HEK293 (cell line): ENCODE measurements around the gene TGM5.

Experiments
- CTCF ChIA-PET: fragments of 350-600 bp; formaldehyde crosslinking; extraction: SDS; loops from one replicate; lab custom pipeline; 2021; ENCODE audit warnings: antibody characterized with exemption; lab: Yijun Ruan, JAX
- POLR2A ChIA-PET: fragments of 300-600 bp; formaldehyde crosslinking; extraction: SDS; loops from one replicate; lab custom pipeline; 2020; ENCODE audit warnings: antibody characterized with exemption, inconsistent platforms; lab: Yijun Ruan, JAX
- H3K27ac ChIP-seq: fragments of 200-500 bp; sonication (Bioruptor generic); 2 replicates; pipeline ENCODE4 v1.5.1; 2014; ENCODE audit warnings: low read depth, low read length, control low read depth, inconsistent platforms; ENCODE audit errors: extremely low read depth
- H3K36me3 ChIP-seq, 2 experiments: fragments of 200-500 bp in 1 of 2; sonication (Bioruptor generic) in 1 of 2; 1 replicate in 1 of 2; 2 replicates in 1 of 2; pipeline ENCODE4 v1.5.1; 2014 to 2017; ENCODE audit warnings: inconsistent platforms in 2 of 2, low read length in 2 of 2; ENCODE audit not compliant: control insufficient read depth in 2 of 2, insufficient read depth in 1 of 2
- H3K4me1 ChIP-seq: fragments of 200-500 bp; sonication (Bioruptor generic); 2 replicates; pipeline ENCODE4 v1.5.1; 2014; ENCODE audit warnings: mild to moderate bottlenecking, low read length, inconsistent platforms; ENCODE audit not compliant: control insufficient read depth, insufficient read depth
- H3K4me3 ChIP-seq: 2 replicates; pipeline ENCODE4 v1.5.1; 2011; ENCODE audit warnings: low read depth, mild to moderate bottlenecking, control low read depth, low read length, moderate library complexity
- H3K9me3 ChIP-seq: fragments of 200-500 bp; sonication (Bioruptor generic); 2 replicates; pipeline ENCODE4 v1.5.1; 2014; ENCODE audit warnings: low read depth, low read length, inconsistent platforms; ENCODE audit not compliant: control insufficient read depth, insufficient read depth
- ATF2 ChIP-seq: fragments of 450-650 bp; formaldehyde crosslinking; IDR thresholded peaks from 2 replicates; pipeline ENCODE4 v1.5.1; 2016; ENCODE audit warnings: missing biosample characterization, missing genetic modification characterization, low read depth
- KLF17 ChIP-seq: fragments of 450-650 bp; formaldehyde crosslinking; IDR thresholded peaks from 2 replicates; pipeline ENCODE4 v1.5.1; 2016; ENCODE audit warnings: missing biosample characterization, missing genetic modification characterization
- PRDM4 ChIP-seq: fragments of 450-650 bp; formaldehyde crosslinking; IDR thresholded peaks from 2 replicates; pipeline ENCODE4 v1.5.1; 2017; ENCODE audit warnings: missing biosample characterization, missing genetic modification characterization
- SP7 ChIP-seq: fragments of 450-650 bp; formaldehyde crosslinking; IDR thresholded peaks from 2 replicates; pipeline ENCODE4 v1.5.1; 2016; ENCODE audit warnings: missing biosample characterization, missing genetic modification characterization
- ZBTB48 ChIP-seq: fragments of 450-650 bp; formaldehyde crosslinking; IDR thresholded peaks from 2 replicates; pipeline ENCODE4 v1.5.1; 2016; ENCODE audit warnings: missing biosample characterization, missing genetic modification characterization
- ZFHX2 ChIP-seq: fragments of 450-650 bp; formaldehyde crosslinking; conservative IDR thresholded peaks from 2 replicates; pipeline ENCODE4 v1.5.1; 2016; ENCODE audit warnings: missing biosample characterization, missing genetic modification characterization
- ZFP69B ChIP-seq: fragments of 450-650 bp; formaldehyde crosslinking; IDR thresholded peaks from 2 replicates; pipeline ENCODE4 v1.5.1; 2016; ENCODE audit warnings: missing biosample characterization, missing genetic modification characterization
- ZNF146 ChIP-seq: fragments of 450-650 bp; formaldehyde crosslinking; IDR thresholded peaks from 2 replicates; pipeline ENCODE4 v1.5.1; 2016; ENCODE audit warnings: missing biosample characterization, missing genetic modification characterization
- ZNF16 ChIP-seq: fragments of 450-650 bp; formaldehyde crosslinking; IDR thresholded peaks from 2 replicates; pipeline ENCODE4 v1.5.1; 2016; ENCODE audit warnings: low read depth, missing biosample characterization, missing genetic modification characterization
- ZNF202 ChIP-seq: fragments of 450-650 bp; formaldehyde crosslinking; IDR thresholded peaks from 2 replicates; pipeline ENCODE4 v1.5.1; 2016; ENCODE audit warnings: missing biosample characterization, missing genetic modification characterization, borderline replicate concordance
- ZNF311 ChIP-seq: fragments of 450-650 bp; formaldehyde crosslinking; IDR thresholded peaks from 2 replicates; pipeline ENCODE4 v1.5.1; 2017; ENCODE audit warnings: missing biosample characterization, missing genetic modification characterization, borderline replicate concordance
- ZNF37A ChIP-seq: fragments of 450-650 bp; IDR thresholded peaks from 2 replicates; pipeline ENCODE4 v1.5.1; 2018; ENCODE audit warnings: missing biosample characterization, missing genetic modification characterization
- ZNF433 ChIP-seq: fragments of 450-650 bp; formaldehyde crosslinking; IDR thresholded peaks from 2 replicates; pipeline ENCODE4 v1.5.1; 2016; ENCODE audit warnings: missing biosample characterization, missing genetic modification characterization, low read depth
- ZNF501 ChIP-seq: fragments of 450-650 bp; formaldehyde crosslinking; IDR thresholded peaks from 2 replicates; pipeline ENCODE4 v1.5.1; 2016; ENCODE audit warnings: missing biosample characterization, missing genetic modification characterization
- ZNF510 ChIP-seq: fragments of 450-650 bp; formaldehyde crosslinking; IDR thresholded peaks from 2 replicates; pipeline ENCODE4 v1.5.1; 2018; ENCODE audit warnings: mild to moderate bottlenecking, missing genetic modification characterization, missing biosample characterization; ENCODE audit not compliant: insufficient replicate concordance
- ZNF555 ChIP-seq: fragments of 450-650 bp; formaldehyde crosslinking; conservative IDR thresholded peaks from 2 replicates; pipeline ENCODE4 v1.5.1; 2017; ENCODE audit warnings: missing biosample characterization, mild to moderate bottlenecking, missing genetic modification characterization, inconsistent platforms
- ZNF658 ChIP-seq: fragments of 450-650 bp; formaldehyde crosslinking; IDR thresholded peaks from 2 replicates; pipeline ENCODE4; 2016; ENCODE audit warnings: missing biosample characterization, missing genetic modification characterization
- ZNF664 ChIP-seq: fragments of 450-650 bp; formaldehyde crosslinking; IDR thresholded peaks from 2 replicates; pipeline ENCODE4 v1.5.1; 2016; ENCODE audit warnings: missing biosample characterization, missing genetic modification characterization
- ZSCAN30 ChIP-seq: fragments of 450-650 bp; IDR thresholded peaks from 2 replicates; pipeline ENCODE4 v1.5.1; 2018; ENCODE audit warnings: missing biosample characterization, mild to moderate bottlenecking, missing genetic modification characterization, moderate library complexity
- TF ChIP-seq, protein P1 (sequence below): fragments of 450-650 bp; formaldehyde crosslinking; conservative IDR thresholded peaks from 2 replicates; pipeline ENCODE4 v1.5.1; 2016; ENCODE audit warnings: low read depth, missing biosample characterization, missing genetic modification characterization

TGM5 gene

DNA sequence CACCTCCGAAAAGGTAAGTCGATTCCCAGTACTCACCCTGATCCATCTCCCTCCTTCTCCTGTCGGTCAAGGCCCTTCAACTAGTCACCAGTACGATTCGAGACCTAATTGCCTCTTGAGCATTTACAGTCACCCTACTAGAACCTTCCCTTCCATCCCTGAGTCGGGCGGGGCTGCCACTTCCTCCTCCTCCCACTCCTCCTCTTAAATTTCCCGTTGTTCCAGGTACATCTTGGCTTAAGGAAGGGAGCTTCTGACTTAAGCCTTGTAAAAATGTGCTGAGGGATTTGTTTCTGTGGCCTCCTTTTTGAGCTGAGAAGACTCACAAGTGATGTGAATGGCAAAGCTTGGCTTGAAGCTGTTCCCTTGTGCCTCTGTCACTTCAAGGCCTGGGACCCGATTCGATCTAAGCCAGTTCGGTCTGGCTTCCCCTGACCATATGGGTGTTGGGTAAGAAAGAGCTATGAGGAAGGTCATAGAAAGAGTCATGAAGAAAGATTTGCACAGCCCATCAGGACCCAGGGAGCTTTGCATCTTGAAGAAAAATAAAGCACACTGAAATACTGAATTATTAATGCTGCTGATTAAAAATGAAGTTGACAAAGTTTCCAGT, 35.6 kb upstream of the TGM5 start, which contains the start of gene TGM7:
TSS of gene TGM7 (minus strand) at position 51 of the 613 bp plus-strand sequence.
- Histone ChIP-seq H3K27ac (no peak within 1 kb of the TSS), H3K4me3 (no peak within 1 kb of the TSS), H3K9me3 (no peaks in the 10 kb centered on the region), H3K4me1 (no peaks in the 10 kb centered on the region), H3K36me3 (no peaks in the 10 kb centered on the region)
- TF ChIP-seq ZNF664 (tag by site-specific recombination) (no peak), ZSCAN30 (tag by site-specific recombination) (no peak), ZNF16 (tag by site-specific recombination) (no peak), ZNF146 (tag by site-specific recombination) (no peak), ZBTB48 (tag by site-specific recombination) (no peak), ZNF311 (no peak), ZNF510 (tag by site-specific recombination) (no peak), ZNF202 (tag by site-specific recombination) (no peak)
- ChIA-PET POLR2A (no interaction called here), CTCF (interaction anchor here (1.0 kb wide), 1 partner anchor 17 kb away, joined by 6 read pairs; no protein-coding TSS in a partner anchor)

GRCh38 chr15:43299884-43300283, 33.2 kb upstream of the TGM5 start:
- Histone ChIP-seq H3K27ac (no peak overlapping the region), H3K4me3 (no peak overlapping the region), H3K4me1 (no peaks in the 10 kb centered on the region), H3K36me3 (no peaks in the 10 kb centered on the region), H3K9me3 (no peaks in the 10 kb centered on the region)
- ChIA-PET CTCF (no interaction called here), POLR2A (no interaction called here)
- no peak for TF ChIP-seq ZNF37A (tag by site-specific recombination)
- no peak for TF ChIP-seq ATF2 (tag by site-specific recombination)
- no peak for TF ChIP-seq ZFHX2 (tag by site-specific recombination)
- no peak for TF ChIP-seq ZNF555 (tag by site-specific recombination)
- no peak for TF ChIP-seq ZNF510 (tag by site-specific recombination)
- TF ChIP-seq KLF17: no peak
- no peak for TF ChIP-seq ZNF658 (tag by site-specific recombination)
- no peak for TF ChIP-seq SP7 (tag by site-specific recombination)
- no peak for TF ChIP-seq ZFP69B (tag by site-specific recombination)
- no peak for TF ChIP-seq ZNF664 (tag by site-specific recombination)
- TF ChIP-seq PRDM4: no peak
- TF ChIP-seq ZNF501 (tag by site-specific recombination): no peak
- no peak for TF ChIP-seq ZNF433 (tag by site-specific recombination)
- TF ChIP-seq, protein P1, sequence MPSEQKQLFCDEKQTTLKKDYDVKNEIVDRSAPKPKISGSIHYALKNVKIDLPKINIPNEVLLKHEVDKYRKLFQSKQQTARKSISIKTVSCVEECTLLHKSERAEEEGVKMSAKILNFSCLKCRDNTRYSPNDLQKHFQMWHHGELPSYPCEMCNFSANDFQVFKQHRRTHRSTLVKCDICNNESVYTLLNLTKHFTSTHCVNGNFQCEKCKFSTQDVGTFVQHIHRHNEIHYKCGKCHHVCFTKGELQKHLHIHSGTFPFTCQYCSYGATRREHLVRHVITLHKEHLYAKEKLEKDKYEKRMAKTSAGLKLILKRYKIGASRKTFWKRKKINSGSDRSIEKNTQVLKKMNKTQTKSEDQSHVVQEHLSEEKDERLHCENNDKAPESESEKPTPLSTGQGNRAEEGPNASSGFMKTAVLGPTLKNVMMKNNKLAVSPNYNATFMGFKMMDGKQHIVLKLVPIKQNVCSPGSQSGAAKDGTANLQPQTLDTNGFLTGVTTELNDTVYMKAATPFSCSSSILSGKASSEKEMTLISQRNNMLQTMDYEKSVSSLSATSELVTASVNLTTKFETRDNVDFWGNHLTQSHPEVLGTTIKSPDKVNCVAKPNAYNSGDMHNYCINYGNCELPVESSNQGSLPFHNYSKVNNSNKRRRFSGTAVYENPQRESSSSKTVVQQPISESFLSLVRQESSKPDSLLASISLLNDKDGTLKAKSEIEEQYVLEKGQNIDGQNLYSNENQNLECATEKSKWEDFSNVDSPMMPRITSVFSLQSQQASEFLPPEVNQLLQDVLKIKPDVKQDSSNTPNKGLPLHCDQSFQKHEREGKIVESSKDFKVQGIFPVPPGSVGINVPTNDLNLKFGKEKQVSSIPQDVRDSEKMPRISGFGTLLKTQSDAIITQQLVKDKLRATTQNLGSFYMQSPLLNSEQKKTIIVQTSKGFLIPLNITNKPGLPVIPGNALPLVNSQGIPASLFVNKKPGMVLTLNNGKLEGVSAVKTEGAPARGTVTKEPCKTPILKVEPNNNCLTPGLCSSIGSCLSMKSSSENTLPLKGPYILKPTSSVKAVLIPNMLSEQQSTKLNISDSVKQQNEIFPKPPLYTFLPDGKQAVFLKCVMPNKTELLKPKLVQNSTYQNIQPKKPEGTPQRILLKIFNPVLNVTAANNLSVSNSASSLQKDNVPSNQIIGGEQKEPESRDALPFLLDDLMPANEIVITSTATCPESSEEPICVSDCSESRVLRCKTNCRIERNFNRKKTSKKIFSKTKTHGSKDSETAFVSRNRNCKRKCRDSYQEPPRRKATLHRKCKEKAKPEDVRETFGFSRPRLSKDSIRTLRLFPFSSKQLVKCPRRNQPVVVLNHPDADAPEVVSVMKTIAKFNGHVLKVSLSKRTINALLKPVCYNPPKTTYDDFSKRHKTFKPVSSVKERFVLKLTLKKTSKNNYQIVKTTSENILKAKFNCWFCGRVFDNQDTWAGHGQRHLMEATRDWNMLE (tag by site-specific recombination): no peak
